SK-N-SH treated with all-trans-retinoic acid at 6 μM for 48 hours (cell line): ENCODE results near the gene OR9I1.

ENCODE experiments used
- ATAC-seq: fragments of 200-7000 bp; cut with Tn5 transposase; 3 replicates; pipeline ENCODE4 v1.9.1; 2020; ENCODE audit warnings: mild to moderate bottlenecking, moderate library complexity
- ARNTL ChIP-seq: fragments of 450-650 bp; formaldehyde crosslinking; IDR thresholded peaks from 2 replicates; pipeline ENCODE4 v1.5.0; 2020; ENCODE audit warnings: low read depth, mild to moderate bottlenecking, moderate library complexity, borderline replicate concordance
- CREB5 ChIP-seq: fragments of 250-450 bp; sonication (Bioruptor Pico); IDR thresholded peaks from 2 replicates; pipeline ENCODE4 v1.5.1; 2020; ENCODE audit warnings: low read depth, mild to moderate bottlenecking, moderate library complexity
- CSDC2 ChIP-seq: fragments of 250-450 bp; sonication (Bioruptor Pico); IDR thresholded peaks from 2 replicates; pipeline ENCODE4 v1.5.0; 2020; ENCODE audit warnings: mild to moderate bottlenecking, moderate library complexity
- GLIS3 ChIP-seq: fragments of 250-450 bp; sonication (Bioruptor Pico); IDR thresholded peaks from 2 replicates; pipeline ENCODE4 v1.5.0; 2020; ENCODE audit warnings: mild to moderate bottlenecking, moderate library complexity
- ISL1 ChIP-seq: fragments of 250-450 bp; sonication (Bioruptor Pico); IDR thresholded peaks from 2 replicates; pipeline ENCODE4 v2.1.2; 2022; ENCODE audit warnings: mild to moderate bottlenecking, moderate library complexity
- PATZ1 ChIP-seq: fragments of 250-450 bp; sonication (Bioruptor Pico); IDR thresholded peaks from 2 replicates; pipeline ENCODE4 v1.8.0; 2020; ENCODE audit warnings: mild to moderate bottlenecking, moderate library complexity, borderline replicate concordance
- POU6F1 ChIP-seq: fragments of 250-450 bp; sonication (Bioruptor Pico); IDR thresholded peaks from 2 replicates; pipeline ENCODE4 v1.8.0; 2021; ENCODE audit warnings: low read depth, mild to moderate bottlenecking, moderate library complexity, borderline replicate concordance
- SNAI2 ChIP-seq: fragments of 250-450 bp; sonication (Bioruptor Pico); IDR thresholded peaks from 2 replicates; pipeline ENCODE4 v1.5.0; 2020; ENCODE audit warnings: mild to moderate bottlenecking, moderate library complexity
- TSHZ2 ChIP-seq: fragments of 250-450 bp; sonication (Bioruptor Pico); IDR thresholded peaks from 2 replicates; pipeline ENCODE4 v1.5.0; 2020; ENCODE audit warnings: mild to moderate bottlenecking, moderate library complexity
- ZFP3 ChIP-seq: fragments of 250-450 bp; sonication (Bioruptor Pico); IDR thresholded peaks from 2 replicates; pipeline ENCODE4 v1.5.0; 2020; ENCODE audit warnings: mild to moderate bottlenecking, moderate library complexity
- ZNF565 ChIP-seq: fragments of 450-650 bp; formaldehyde crosslinking; conservative IDR thresholded peaks from 2 replicates; pipeline ENCODE4 v1.5.0; 2020; ENCODE audit warnings: low read depth, mild to moderate bottlenecking, moderate library complexity
- ZNF70 ChIP-seq: fragments of 450-650 bp; formaldehyde crosslinking; IDR thresholded peaks from 2 replicates; pipeline ENCODE4 v1.5.0; 2020; ENCODE audit warnings: mild to moderate bottlenecking, moderate library complexity
- ZNF8 ChIP-seq: fragments of 450-650 bp; formaldehyde crosslinking; IDR thresholded peaks from 2 replicates; pipeline ENCODE4 v1.5.0; 2020; ENCODE audit warnings: mild to moderate bottlenecking, moderate library complexity

OR9I1 gene

GRCh38 chr11:58164389-58164788 is 39.1 kb upstream of the OR9I1 start:
- no peak for ATAC-seq
- TF ChIP-seq GLIS3 (no peak), ISL1 (CRISPR knock-in tag) (no peak)
- TF ChIP-seq, all 23 proteins: peak for 0

GRCh38 chr11:58152781-58153180 is 27.5 kb upstream of the OR9I1 start:
- TF ChIP-seq CSDC2 (CRISPR knock-in tag) = no peak
- no peak for TF ChIP-seq TSHZ2 (CRISPR knock-in tag)
- no peak for TF ChIP-seq ISL1 (CRISPR knock-in tag)
- TF ChIP-seq ARNTL (CRISPR knock-in tag) = no peak
- ATAC-seq = no peak

- no peak for ATAC-seq
- no peak for TF ChIP-seq ZNF565 (CRISPR knock-in tag)
- no peak for TF ChIP-seq CREB5
- TF ChIP-seq SNAI2 (CRISPR knock-in tag) = no peak
- TF ChIP-seq ZFP3 (CRISPR knock-in tag) = no peak
- TF ChIP-seq PATZ1 = no peak
- no peak for TF ChIP-seq TSHZ2 (CRISPR knock-in tag)
- TF ChIP-seq ZNF70 (CRISPR knock-in tag) = no peak
- no peak for TF ChIP-seq POU6F1
These were observed 17.4 kb upstream of the OR9I1 start for GRCh38 chr11:58142761-58143160.

- ATAC-seq = no peak
- no peak for TF ChIP-seq CSDC2 (CRISPR knock-in tag)
- TF ChIP-seq SNAI2 (CRISPR knock-in tag) = no peak
- no peak for TF ChIP-seq ISL1 (CRISPR knock-in tag)
- TF ChIP-seq PATZ1 = no peak
- no peak for TF ChIP-seq CREB5
- TF ChIP-seq ZFP3 (CRISPR knock-in tag) = no peak
- no peak for TF ChIP-seq ZNF8 (CRISPR knock-in tag)
- no peak for TF ChIP-seq ZNF565 (CRISPR knock-in tag)
These were observed 9.8 kb upstream of the OR9I1 start for GRCh38 chr11:58135171-58135570.
